DMS153 treated with DMSO at 0.1 percent for 48 hours (cell line): Measurements from ENCODE around the gene TUFT1.
"Not testable (repeated sequence)": the region's sequence is repeated elsewhere in the genome, so short reads cannot be mapped to it uniquely, and the experiment has no call there.

Experiments used
- DNase-seq: peaks from one replicate; lab custom pipeline; 2025; ENCODE audit not compliant: unreplicated experiment; lab: John Stamatoyannopoulos, UW

The TUFT1 gene

GRCh38 chr1:151615711-151616504 is 75.8 kb downstream of the TUFT1 start:
- no peak for DNase-seq

- DNase-seq, result no peak
Measured at GRCh38 chr1:151616505-151616849, 76.4 kb downstream of the TUFT1 start.

GRCh38 chr1:151618003-151618402 is 77.9 kb downstream of the TUFT1 start:
- DNase-seq, result no peak

- DNase-seq, result no peak
Measured at GRCh38 chr1:151618470-151618869, 78.4 kb downstream of the TUFT1 start.

GRCh38 chr1:151618996-151619395 is 78.9 kb downstream of the TUFT1 start:
- not testable (repeated sequence) for DNase-seq

- DNase-seq, result no peak
Measured at GRCh38 chr1:151619489-151620093, 79.5 kb downstream of the TUFT1 start.

- DNase-seq, result no peak
Measured at GRCh38 chr1:151620286-151620685, 80.2 kb downstream of the TUFT1 start.

GRCh38 chr1:151621351-151621750 is 81.2 kb downstream of the TUFT1 start:
- DNase-seq, result no peak

- no peak for DNase-seq
Measured at GRCh38 chr1:151624783-151625182, 84.7 kb downstream of the TUFT1 start.

- DNase-seq, result no peak
Measured at GRCh38 chr1:151626740-151627334, 86.7 kb downstream of the TUFT1 start.

GRCh38 chr1:151629278-151629677 is 89.2 kb downstream of the TUFT1 start:
- DNase-seq, result no peak
